ENCODE measurements around the gene COBL. TPM values are rescaled to one million over a fixed set of nuclear protein-coding genes. Genes with fewer than 3 reads are reported as not detected.

Gene COBL
- total RNA-seq, 3 donors from 2014 or later (not counting 1 experiment from before 2014, with no cell fraction given): not detected

GRCh38 chr7:51356849-51357516, 40.4 kb upstream of the COBL start:
- Mint-ChIP-seq H3K27me3 (ENCODE audit: low read depth in 2 of 2) (no peaks in the 10 kb centered on the region), H3K4me1 (no peaks in the 10 kb centered on the region), H3K36me3 (no peaks in the 10 kb centered on the region), H3K27ac (no peak overlapping the region), H3K9me3 (peaks cover 0 to under 1% of the 10 kb centered on the region in 2 donors), H3K4me3 (no peak overlapping the region)
- H3K4me3 ChIP-seq (ENCODE audit: low read length): no peak overlapping the region
- no peaks in the 10 kb centered on the region for H3K36me3 ChIP-seq (ENCODE audit: control insufficient read depth, insufficient read depth, low read length)
- ATAC-seq (no peak), DNase-seq (no peak)
- intact Hi-C loops (cut with micrococcal nuclease): no loop called here
- 89% methylated on average over 12 of the region's 12 CpGs for WGBS (ENCODE audit: insufficient coverage)
- H3K27ac ChIP-seq (ENCODE audit: low read length): no peak overlapping the region
- no peaks in the 10 kb centered on the region for H3K4me1 ChIP-seq (ENCODE audit: control insufficient read depth, insufficient read depth, low read length)
- H3K27me3 ChIP-seq (ENCODE audit: control insufficient read depth, insufficient read depth, low read length): no peaks in the 10 kb centered on the region
- TF ChIP-seq CTCF (IDR thresholded peaks at IDR 0.05): no peak
- no peaks in the 10 kb centered on the region for H3K9me3 ChIP-seq (ENCODE audit: control insufficient read depth, insufficient read depth, low read length)

DNA sequence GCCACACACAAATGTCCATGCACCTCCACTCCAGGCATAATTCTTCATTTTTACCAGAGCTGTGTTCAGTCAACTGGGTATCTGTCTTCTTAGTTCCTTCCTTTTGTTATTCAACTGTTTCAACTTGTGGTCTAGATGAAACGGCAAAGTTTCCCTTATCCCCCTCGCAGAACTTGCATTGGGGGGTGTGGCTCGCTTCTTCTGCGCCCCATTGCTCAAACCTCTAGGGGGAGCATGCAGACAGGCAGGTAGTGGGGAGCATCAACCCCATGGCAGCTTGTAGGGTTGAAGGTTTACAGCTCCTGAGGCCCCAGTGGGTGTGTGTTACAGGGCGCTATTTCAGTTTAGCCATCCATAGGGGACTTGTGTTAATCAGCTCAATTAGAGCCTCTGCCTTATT, 38.3 kb upstream of the COBL start:
- no peak overlapping the region for H3K27ac ChIP-seq (ENCODE audit: low read length)
- no peaks in the 10 kb centered on the region for H3K36me3 ChIP-seq (ENCODE audit: control insufficient read depth, insufficient read depth, low read length)
- no peaks in the 10 kb centered on the region for H3K36me3 Mint-ChIP-seq
- H3K27me3 ChIP-seq (ENCODE audit: control insufficient read depth, insufficient read depth, low read length): no peaks in the 10 kb centered on the region
- intact Hi-C loops (cut with micrococcal nuclease): no loop called here
- no peak for TF ChIP-seq CTCF (IDR thresholded peaks at IDR 0.05)
- no peak overlapping the region for H3K4me3 Mint-ChIP-seq
- H3K4me1 ChIP-seq (ENCODE audit: control insufficient read depth, insufficient read depth, low read length): no peaks in the 10 kb centered on the region
- H3K9me3 Mint-ChIP-seq: no peaks in the 10 kb centered on the region
- no peak overlapping the region for H3K4me3 ChIP-seq (ENCODE audit: low read length)
- H3K27me3 Mint-ChIP-seq (ENCODE audit: low read depth in 2 of 2): no peaks in the 10 kb centered on the region
- 34% methylated on average over 5 of the region's 5 CpGs for WGBS (ENCODE audit: insufficient coverage)
- no peak for DNase-seq
- no peaks in the 10 kb centered on the region for H3K4me1 Mint-ChIP-seq
- H3K27ac Mint-ChIP-seq: no peak overlapping the region
- no peaks in the 10 kb centered on the region for H3K9me3 ChIP-seq (ENCODE audit: control insufficient read depth, insufficient read depth, low read length)
- ATAC-seq: no peak

GRCh38 chr7:51354434-51354833, 37.8 kb upstream of the COBL start:
- 86% methylated on average over 1 of the region's 2 CpGs for WGBS (ENCODE audit: insufficient coverage)
- DNase-seq (no peak), ATAC-seq (no peak)
- Histone ChIP-seq H3K4me3 (ENCODE audit: low read length) (no peak overlapping the region), H3K9me3 (ENCODE audit: control insufficient read depth, insufficient read depth, low read length) (no peaks in the 10 kb centered on the region), H3K27ac (ENCODE audit: low read length) (no peak overlapping the region), H3K4me1 (ENCODE audit: control insufficient read depth, insufficient read depth, low read length) (no peaks in the 10 kb centered on the region), H3K27me3 (ENCODE audit: control insufficient read depth, insufficient read depth, low read length) (no peaks in the 10 kb centered on the region), H3K36me3 (ENCODE audit: control insufficient read depth, insufficient read depth, low read length) (no peaks in the 10 kb centered on the region)
- Mint-ChIP-seq H3K4me3 (no peak overlapping the region), H3K4me1 (no peaks in the 10 kb centered on the region), H3K36me3 (no peaks in the 10 kb centered on the region), H3K9me3 (no peaks in the 10 kb centered on the region), H3K27ac (no peak overlapping the region), H3K27me3 (ENCODE audit: low read depth in 2 of 2) (no peaks in the 10 kb centered on the region)
- no peak for TF ChIP-seq CTCF (IDR thresholded peaks at IDR 0.05)
- intact Hi-C loops (cut with micrococcal nuclease): no loop called here

Data from natural killer cell (primary cell).